HG03571 (cell line): Measurements from ENCODE around the gene CBR1.

Source experiments
- ATAC-seq: cut with Tn5 transposase; IDR thresholded peaks from one replicate; pipeline ENCODE4 v1.9.1; 2021; ENCODE audit not compliant: unreplicated experiment

CBR1 gene

DNA sequence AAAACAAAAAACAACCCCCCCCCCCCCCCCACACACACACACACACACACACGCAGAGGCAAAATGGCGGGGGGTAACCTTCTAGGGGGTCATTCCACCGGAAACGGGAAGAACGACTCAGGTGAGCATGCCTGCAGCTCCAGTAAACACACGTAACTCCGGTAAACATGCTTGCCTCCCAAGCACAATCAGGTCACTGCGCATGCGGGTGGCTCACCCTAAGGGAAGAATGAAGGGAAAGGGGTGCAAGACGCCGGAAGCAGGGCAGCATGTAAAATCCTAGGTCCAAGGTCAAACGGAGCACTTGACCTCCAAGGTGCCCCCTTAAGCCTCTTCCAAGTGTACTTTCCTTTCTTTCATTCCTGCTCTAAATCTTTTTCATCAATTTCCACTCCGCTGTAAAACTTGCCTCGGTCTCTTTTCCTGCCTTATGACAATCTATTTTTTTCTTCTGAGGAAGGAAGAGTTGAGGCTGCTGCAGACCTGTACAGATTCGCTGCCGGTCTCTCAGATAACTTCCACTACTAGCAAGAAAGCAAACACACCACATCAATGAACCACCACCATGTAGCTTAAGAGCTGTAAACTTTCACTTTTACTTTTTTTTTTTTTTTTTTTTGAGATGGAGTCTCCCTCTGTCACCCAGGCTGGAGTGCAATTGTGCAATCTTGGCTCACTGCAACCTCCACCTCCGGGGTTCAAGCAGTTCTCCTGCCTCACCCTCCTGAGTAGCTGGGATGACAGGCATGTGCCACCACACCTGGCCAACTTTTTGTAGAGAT is 44.0 kb downstream of the CBR1 start:
- ATAC-seq = no peak

- ATAC-seq = no peak
Observed at GRCh38 chr21:36115138-36115730, 45.4 kb downstream of the CBR1 start.

DNA sequence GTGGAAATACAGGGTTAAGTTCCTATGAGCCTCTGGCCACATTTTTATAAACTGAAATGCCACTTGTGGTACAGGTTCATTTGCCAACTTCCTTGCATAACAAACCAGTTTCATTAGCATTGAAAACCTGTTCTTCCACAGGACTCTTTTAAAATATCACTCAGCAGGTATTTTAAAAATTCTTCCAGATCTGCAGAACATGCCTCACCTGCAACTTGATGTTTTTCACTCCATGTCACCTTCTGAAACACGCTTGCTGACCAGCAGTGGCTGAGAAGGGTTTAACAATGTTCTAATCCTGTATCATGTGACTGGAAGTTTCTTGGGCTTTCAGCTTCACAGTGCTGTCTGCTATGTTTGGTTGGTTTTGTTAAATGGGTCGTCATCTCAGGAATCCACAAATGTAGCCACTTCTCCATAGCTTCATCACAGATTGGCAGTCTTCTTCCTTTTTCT is 47.5 kb downstream of the CBR1 start:
- ATAC-seq = no peak

GRCh38 chr21:36120304-36120888 is 50.6 kb downstream of the CBR1 start:
- ATAC-seq = no peak
